H1 (cell line): ENCODE results near the gene PRR16.

Experiments used
- CHD1 ChIP-seq: IDR thresholded peaks from 2 replicates; pipeline ENCODE4 v1.6.1; 2012; ENCODE audit warnings: low read depth, low read length, improper control_type of control experiment
- GABPA ChIP-seq: IDR thresholded peaks from 2 replicates; pipeline ENCODE4 v1.6.1; 2011; ENCODE audit warnings: mild to moderate bottlenecking, low read length, moderate library complexity, borderline replicate concordance; ENCODE audit not compliant: insufficient read depth
- POLR2A ChIP-seq, 2 experiments: IDR thresholded peaks; 1 replicate in 1 of 2; 2 replicates in 1 of 2; pipeline ENCODE4 v1.6.1; 2011; ENCODE audit warnings: low read depth in 2 of 2, low read length in 2 of 2, mild to moderate bottlenecking in 2 of 2; ENCODE audit errors: control extremely low read depth in 1 of 2

DNA sequence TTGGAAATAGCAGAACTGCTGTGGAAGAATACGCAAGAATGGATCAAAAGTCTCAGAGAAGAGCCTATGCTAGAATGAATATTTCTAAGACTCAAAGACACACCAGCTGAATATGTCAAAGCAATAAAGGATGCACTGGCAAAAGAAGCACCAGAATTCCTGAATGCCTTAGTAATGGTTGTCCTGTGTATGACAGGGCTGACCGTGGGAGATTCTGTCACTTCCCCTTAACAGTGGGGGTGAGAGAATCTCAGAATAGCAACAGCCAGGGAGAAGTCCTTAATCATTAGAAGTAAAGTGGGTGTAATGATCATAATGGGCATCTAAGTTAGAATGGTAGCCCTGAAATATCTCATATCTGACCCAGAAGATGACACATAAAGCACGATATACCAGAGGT lies 14.6 kb upstream of the PRR16 start:
- TF ChIP-seq POLR2A (IDR thresholded peaks at IDR 0.05; ENCODE audit: control extremely low read depth in 1 of 2, low read depth in 2 of 2, low read length in 2 of 2) (no peak), GABPA (no peak), CHD1 (no peak)
